Right renal pelvis (tissue), 4 donors: ENCODE results near the gene CREBBP. TPM values are rescaled to one million over a fixed set of nuclear protein-coding genes. Genes with fewer than 3 reads are reported as not detected.

Experiments used
- DNase-seq, 4 donors: peaks; one replicate each; pipeline ENCODE4 v3.0.0-alpha.2; 2013; ENCODE audit warnings: low read depth in 4 of 4, low spot score in 3 of 4, missing footprints in 1 of 4
- polyA plus RNA-seq, 4 donors: library from polyadenylated mRNA; unstranded; fragments of 120-200 nt; gene quantifications; one replicate each; pipeline ENCODE4 v1.2.1, GENCODE V29; 2013; ENCODE audit not compliant: insufficient read length in 4 of 4

Gene CREBBP
- polyA plus RNA-seq, 4 donors: 64.6 to 84.7 (median 72.8) TPM

DNA sequence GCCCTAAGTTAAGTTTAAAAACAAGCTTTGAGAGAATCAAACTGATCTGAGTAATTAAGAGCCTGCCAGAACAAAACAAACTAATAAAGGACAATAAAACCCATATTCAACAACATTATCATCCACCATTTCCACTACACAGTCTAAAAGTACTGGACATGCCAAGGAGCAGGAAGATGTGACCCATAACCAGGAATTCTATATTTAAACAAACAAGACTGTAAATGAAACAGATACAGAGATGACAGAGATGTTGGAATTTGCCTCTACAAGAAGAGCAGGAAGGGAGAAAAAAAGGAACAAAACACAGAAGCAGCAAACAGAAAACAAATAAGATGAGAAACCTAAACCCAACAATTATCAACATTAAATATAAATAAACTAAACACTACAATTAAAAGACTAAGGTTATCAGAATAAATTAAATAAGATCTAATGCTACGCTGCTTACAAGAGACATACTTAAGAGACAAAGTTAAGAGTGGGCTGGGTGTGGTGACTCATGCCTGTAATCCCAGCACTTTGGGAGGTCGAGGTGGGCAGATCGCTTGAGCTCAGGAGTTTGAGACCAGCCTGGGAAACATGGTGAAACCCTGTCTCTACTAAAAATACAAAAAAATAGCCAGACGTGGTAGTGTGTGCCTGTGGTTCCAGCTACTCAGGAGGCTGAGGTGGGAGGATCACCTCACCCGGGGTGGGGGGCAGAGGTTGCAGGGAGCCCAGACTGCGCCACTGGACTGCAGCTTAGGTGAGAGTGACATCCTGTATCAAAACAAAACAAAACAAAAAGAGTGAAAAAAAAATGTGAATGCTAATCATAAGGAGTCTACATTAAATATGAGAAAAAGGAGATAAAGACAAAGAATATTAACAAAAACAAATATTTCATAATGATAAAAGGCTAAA, 50.6 kb downstream of the CREBBP start:
- DNase-seq: no peak

DNA sequence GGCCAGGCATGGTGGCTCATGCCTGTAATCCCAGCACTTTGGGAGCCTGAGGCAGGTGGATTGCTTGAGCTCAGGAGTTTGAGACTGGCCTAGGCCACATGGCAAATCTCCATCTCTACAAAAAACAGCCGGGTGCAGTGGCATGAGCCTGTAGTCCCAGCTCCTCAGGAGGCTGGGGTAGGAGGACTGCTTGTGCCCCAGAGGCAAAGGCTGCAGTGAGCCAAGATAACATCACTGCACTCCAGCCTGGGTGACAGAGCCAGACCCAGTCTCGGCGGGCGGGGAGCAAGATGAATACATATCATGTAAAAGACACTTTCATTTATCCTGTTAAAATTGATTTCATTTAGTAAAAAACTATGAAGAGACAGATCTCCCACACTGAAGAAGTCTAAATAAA, 54.6 kb downstream of the CREBBP start:
- no peak for DNase-seq

DNA sequence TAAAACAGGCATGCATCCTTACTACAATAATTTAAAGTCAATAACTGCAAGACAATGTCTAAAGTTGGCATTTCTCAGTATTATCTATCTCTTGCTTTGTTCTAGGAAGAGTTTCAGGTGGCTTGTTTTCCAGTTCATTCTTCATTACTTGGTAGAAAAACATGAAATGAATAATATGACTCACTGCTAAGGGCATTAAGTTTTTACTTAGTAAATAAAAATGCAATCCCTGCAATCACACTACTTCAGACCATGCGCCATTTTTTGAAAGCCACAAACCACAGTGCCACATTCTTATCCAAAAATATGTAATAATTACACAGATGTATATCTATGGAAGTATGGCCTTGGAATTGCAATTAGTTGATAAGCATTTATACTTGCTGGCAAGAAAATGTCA, 55.4 kb downstream of the CREBBP start:
- DNase-seq: no peak

GRCh38 chr16:3824121-3824795, 56.3 kb downstream of the CREBBP start:
- DNase-seq: no peak

DNA sequence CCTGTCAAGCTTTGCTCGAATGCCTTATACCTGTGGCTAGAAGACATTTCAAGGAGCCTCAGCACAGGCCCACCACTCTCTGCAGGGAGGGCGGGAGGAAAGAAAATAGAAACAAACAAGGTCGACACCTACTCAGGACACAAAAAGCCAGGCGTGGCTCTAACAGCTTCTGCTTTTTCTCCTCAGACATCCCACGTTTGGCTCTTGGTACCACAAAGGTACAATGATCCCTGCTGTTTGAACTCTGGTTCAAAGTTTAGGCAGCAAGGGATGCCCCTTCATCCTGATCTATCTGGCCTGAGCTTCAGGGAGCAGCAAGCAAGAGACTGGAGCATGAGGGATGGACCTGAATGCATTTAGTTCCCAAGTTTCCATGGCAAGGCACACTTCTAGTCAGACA, 57.1 kb downstream of the CREBBP start:
- no peak for DNase-seq

- no peak for DNase-seq
Measured at GRCh38 chr16:3822366-3823045, 58.0 kb downstream of the CREBBP start.

- no peak for DNase-seq
Measured at GRCh38 chr16:3821184-3821583, 59.3 kb downstream of the CREBBP start.

GRCh38 chr16:3819746-3820724, 60.5 kb downstream of the CREBBP start:
- DNase-seq: peak; percentile 23 to 48 (median 40)

GRCh38 chr16:3819175-3819527, 61.4 kb downstream of the CREBBP start:
- no peak for DNase-seq

- no peak for DNase-seq
Measured at GRCh38 chr16:3816326-3816725, 64.2 kb downstream of the CREBBP start.

DNA sequence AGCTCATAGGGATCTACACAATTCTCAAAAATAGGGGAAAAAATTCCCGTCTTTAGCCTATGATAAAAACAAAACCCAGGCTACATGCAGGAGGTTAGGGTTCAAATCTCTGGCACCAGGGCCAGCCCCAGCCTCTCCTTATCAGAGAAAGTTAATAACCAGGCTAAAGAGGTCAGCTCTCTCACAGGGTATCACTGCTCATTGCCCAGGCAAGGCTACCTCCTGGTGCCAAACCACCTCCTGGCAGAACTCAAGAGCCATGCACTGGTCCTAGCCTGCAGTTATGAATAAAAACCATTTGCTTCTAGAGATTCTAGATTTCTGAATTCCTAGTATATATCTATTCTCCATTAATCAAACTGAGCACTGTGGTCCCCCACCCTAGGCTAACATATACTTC, 65.8 kb downstream of the CREBBP start:
- DNase-seq: no peak

DNA sequence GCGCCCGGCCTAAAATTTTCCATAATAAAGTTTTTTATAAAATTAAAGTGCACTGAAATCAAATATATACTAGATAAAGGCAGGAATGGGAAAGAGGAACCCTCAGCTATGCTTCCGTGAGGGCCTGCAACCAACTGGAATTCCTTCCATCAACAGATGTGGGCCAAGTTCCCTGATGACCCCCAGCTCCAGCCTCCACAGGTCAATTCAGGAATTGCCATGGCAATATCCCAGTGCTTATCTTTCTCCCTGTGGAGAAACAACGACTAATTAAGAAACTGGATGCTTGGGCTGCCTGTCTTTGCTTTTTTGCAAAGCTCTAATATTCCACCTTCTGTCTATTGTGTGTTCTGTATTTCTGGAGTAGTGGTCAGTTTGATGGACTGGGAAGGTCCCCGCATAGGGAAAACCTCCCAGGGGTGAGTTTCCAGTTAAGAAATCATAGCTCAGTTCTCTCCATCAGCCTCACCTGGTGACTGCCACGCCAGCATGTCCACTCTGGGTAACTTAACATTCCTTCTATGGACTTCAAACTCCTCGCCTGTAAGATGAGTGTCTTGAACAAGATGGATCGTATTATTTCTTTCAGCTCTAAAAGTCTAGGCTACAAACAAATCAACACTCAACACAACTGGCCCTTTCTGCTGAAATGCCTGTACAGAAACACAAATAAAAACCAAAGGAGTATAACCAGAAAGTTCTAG, 67.9 kb downstream of the CREBBP start:
- DNase-seq: no peak

GRCh38 chr16:3810818-3811217, 69.7 kb downstream of the CREBBP start:
- no peak for DNase-seq

GRCh38 chr16:3810198-3810664, 70.3 kb downstream of the CREBBP start:
- no peak for DNase-seq

DNA sequence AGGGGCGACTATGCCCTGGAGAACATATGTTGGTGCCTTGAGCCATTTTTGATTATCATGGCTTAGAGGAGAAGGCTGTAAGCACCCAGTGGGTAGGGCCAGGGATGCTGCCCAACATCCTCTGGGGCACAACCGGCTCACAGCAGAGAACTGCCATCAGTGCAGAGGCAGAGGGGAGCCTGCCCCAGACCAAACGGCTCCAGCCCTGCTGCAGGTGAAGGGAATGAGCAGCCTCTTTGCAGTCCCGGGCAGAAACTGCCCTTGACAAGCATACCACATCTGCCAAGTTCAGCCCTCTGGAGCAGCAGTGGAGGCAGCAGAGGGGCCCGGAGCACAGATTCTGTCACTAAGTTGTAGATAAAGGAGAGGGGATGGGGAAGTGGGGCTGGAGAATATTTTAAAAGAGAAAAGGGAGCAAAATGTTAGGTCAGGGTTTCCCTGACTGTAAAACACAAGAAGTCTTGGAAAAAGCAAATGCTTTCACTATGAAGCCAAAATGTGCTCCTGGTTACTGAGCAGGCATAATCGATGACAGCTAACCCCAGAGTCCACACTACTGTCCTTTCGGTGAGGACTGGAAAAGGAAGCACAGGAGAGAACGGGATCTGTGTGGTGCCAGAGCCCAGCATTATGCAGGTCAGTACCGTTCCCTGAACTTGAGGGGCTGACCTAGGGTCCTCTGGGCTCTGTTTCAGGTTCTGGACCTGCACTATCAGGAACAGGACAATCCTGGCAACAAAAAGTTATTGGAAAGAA, 72.0 kb downstream of the CREBBP start:
- DNase-seq: no peak

GRCh38 chr16:3807425-3808123, 72.9 kb downstream of the CREBBP start:
- no peak for DNase-seq

GRCh38 chr16:3804426-3805016, 76.0 kb downstream of the CREBBP start:
- DNase-seq: no peak
